Gastroesophageal sphincter (tissue), 3 donors: ENCODE data around the gene PLA2G10.

Experiments used
- POLR2A ChIP-seq, 2 donors: fragments of 450-650 bp; IDR thresholded peaks; one replicate each; pipeline ENCODE4 v1.6.1; 2017; ENCODE audit warnings: antibody characterized with exemption in 2 of 2, mild to moderate bottlenecking in 2 of 2, moderate library complexity in 1 of 2
- TF ChIP-seq, protein P1 (sequence below), 4 experiments: fragments of 200-600 bp in 2 of 4; fragments of 450-650 bp in 2 of 4; sonication (generic) in 1 of 4; IDR thresholded peaks; one replicate each; pipeline ENCODE4 v1.5.1; 2017 to 2019; ENCODE audit warnings: antibody characterized with exemption in 4 of 4, mild to moderate bottlenecking in 2 of 4, moderate library complexity in 2 of 4

DNA sequence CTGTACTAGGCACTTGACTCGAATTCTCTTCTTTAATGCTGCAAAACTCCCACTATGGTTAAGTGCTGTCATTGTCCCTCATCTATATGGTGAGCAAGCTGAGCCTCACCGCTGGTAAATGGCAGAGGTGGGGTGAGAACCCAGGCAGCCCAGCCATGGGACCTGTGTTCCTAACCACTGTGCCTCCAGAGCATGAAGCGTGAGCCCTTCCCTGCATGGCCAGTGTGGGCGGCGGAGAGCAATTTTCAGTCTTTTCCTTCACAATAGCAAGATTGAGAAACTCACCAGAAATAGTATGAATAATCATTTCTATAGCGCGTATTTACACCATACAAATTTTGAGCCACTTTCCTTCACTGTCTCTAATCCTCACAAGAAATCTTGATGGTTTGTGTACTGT is 52.2 kb downstream of the PLA2G10 start:
- TF ChIP-seq, protein P1, sequence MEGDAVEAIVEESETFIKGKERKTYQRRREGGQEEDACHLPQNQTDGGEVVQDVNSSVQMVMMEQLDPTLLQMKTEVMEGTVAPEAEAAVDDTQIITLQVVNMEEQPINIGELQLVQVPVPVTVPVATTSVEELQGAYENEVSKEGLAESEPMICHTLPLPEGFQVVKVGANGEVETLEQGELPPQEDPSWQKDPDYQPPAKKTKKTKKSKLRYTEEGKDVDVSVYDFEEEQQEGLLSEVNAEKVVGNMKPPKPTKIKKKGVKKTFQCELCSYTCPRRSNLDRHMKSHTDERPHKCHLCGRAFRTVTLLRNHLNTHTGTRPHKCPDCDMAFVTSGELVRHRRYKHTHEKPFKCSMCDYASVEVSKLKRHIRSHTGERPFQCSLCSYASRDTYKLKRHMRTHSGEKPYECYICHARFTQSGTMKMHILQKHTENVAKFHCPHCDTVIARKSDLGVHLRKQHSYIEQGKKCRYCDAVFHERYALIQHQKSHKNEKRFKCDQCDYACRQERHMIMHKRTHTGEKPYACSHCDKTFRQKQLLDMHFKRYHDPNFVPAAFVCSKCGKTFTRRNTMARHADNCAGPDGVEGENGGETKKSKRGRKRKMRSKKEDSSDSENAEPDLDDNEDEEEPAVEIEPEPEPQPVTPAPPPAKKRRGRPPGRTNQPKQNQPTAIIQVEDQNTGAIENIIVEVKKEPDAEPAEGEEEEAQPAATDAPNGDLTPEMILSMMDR (IDR thresholded peaks at IDR 0.05): no peak
- no peak for TF ChIP-seq POLR2A (IDR thresholded peaks at IDR 0.05)
